ENCODE data around the gene KIF14. TPM values are rescaled to one million over a fixed set of nuclear protein-coding genes. Genes with fewer than 3 reads are reported as not detected.
"Not testable (repeated sequence)": the region's sequence is repeated elsewhere in the genome, so short reads cannot be mapped to it uniquely, and the experiment has no call there.

KIF14 gene
- total RNA-seq, 1 donor from 2014 or later, result 7.4 TPM

DNA sequence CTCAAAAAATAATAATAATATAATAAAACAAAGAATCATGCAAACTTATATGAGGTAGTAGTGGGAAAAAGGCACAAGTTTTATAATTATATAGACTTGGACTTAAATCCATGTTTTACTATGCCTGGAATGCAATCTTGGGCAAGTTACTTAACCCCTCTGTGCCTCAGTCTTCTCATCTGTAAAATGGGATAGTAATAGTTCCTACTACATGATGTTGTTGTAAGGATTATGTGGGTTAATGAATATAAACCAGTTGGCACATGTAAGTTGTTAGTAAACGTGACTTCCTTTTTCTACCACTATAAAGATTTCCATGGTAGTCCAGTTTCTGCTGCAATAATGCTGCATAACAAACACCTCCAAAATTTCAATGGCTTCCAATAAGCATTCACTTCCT, 10.8 kb upstream of the KIF14 start:
- no peak for DNase-seq (ENCODE audit: low read depth in 2 of 2)

DNA sequence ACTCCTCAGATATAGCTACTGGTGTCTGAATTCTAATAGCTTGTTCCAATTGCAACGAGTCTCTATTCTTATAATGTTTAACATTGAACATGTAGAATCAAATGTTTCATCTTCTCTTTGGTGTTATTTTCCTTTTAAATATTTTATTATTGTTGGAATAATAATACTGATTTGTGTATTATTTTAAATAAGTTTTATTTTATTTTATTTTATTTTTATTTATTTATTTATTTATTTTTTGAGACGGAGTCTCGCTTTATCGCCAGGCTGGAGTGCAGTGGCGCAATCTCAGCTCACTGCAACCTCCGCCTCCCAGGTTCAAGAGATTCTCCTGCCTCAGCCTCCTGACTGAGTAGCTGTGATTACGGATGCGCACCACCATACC, 10.0 kb upstream of the KIF14 start:
- not testable (repeated sequence) for DNase-seq (ENCODE audit: low read depth in 2 of 2)

DNA sequence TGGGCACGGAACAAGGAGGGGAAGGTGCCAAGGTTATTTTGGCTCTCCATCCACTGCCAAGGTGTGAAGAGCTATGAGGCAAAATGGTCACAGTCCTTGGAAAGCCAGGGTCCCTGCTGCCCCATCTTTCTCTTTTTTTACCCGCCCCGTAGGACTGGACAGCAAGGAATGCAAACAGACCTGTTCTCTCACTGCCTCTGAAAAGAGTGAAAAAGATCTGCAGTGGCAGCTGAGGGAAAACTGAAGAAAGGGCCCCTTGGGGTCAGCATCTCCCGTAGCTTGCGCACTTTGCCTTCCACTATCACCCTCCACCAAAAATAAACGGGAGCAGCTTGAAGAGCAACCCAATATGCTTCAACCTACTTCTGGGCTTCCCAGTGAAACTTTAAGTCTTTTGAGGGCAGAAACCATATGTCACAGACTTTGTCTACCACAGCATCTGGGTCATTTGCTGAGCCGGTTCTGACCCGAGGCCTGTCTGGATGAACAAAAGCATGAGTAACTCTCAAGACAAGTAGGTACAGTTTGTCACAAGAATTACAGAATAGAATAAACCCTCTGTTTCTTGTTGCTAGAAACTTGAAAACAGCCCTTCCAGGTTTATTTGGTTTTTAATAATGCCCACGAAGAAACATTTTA, 9.4 kb upstream of the KIF14 start:
- no peak for DNase-seq (ENCODE audit: low read depth in 2 of 2)

DNA sequence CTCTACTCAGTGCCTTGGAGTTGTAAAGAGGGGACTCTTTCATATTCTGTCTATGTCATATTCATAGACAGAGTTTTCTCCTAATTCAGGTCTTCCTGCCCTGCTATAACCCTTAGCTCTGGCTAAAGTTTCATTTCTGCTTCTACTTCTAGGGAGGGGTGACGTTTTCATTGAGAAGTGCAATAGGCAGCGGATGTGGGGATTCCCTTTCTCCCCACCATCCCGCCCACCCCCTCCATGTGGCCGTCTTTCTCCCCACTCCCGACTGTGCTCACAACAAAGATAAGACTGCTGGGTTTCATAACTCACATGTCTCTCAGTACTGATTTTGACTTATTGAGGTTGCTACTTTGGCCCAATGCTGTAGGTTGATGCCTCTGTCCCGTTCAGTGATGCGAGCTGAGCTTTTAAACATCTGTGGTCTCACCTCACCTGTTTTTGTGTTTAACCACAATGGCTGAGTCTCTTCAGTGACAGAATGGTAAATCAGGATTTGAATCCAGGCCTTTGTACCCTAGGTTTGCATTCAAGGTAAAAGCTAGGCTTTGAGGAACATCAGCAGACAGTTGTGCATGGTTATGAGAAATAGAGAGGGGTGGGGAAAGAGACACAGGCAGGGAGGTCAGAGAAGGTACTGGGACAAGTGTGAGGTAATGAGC, 7.8 kb upstream of the KIF14 start:
- DNase-seq (ENCODE audit: low read depth in 2 of 2), result no peak

DNA sequence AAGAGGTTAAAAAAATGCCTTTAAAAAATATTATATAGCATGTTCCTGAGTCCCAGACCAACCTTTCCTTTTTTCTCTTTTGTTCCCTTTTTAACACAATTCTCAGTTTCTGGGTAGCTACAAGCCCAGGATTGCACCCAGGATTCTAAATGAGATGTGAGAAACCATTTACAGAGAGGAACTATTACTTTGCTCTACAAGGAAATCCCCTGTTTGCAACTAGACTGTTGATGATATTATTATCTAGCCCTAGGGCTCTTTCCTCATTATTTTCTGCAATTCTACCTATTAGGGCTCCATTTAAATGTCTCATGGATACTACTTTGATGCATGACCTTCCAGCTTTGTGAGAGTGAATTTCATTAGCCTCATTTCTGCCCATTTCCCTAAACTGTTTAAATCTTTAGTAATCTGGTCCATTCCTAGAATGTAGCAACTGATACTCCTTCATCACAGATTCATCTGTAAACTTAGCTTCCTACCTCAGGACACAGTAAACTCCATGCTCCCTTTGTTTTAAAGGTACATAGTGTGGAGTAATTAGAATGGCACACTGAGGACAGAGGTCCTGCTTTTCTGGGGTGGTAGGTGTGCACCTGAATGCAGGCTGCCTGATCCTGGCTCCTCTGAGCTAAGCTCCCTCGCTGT, 7.1 kb upstream of the KIF14 start:
- DNase-seq (ENCODE audit: low read depth in 2 of 2), result no peak

DNA sequence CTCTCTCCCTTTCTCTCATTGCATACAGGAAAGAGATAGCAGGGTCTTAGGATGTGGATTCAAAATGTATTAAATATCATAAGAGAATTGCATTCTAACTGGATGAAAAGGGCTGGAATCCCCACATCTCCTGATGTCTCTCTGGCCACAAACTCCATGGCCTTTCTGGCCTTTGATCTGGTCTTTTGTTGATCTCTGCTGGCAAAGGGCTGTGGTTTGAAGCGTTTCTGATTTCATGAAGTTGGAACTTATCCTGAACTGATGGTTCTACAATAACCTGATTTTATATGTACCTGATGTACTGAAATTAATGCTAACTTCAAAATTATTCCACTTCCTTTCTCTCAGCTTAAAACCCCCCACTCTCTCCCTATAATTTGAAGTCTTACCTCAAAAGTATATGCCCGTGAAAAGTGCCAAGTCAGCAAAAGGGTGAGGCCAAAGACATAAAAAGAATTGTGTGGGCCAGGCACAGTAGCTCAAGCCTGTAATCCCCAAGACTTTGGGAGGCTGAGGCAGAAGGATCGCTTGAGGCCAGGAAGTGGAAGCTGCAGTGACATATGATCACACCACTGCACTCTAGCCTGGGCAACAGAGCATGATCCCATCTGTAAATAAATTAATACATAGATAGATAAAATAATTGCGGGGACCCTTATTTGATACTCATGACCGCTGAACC, 6.4 kb upstream of the KIF14 start:
- no peak for DNase-seq (ENCODE audit: low read depth in 2 of 2)

DNA sequence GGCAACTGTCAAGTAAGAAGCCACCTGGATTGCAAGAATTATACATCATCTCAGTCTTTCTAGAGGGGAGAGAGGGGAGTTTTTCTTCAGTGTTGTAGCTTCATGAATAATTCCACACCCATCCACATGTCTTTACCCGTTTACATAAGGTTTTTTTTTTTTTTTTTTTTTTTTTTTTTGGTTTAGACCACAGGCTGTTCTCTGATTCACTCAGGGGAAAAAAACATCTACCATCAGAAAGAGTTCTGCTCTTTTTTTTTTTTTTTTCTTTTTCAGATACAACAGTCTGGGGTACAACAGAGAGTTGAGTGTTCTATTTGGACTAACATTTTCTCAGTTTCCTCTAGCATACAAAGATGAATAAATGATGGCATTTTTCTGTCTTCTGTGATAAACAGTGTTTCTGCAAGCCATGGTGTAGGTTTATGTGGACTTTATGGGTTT, 4.9 kb upstream of the KIF14 start:
- no peak for DNase-seq (ENCODE audit: low read depth in 2 of 2)

DNA sequence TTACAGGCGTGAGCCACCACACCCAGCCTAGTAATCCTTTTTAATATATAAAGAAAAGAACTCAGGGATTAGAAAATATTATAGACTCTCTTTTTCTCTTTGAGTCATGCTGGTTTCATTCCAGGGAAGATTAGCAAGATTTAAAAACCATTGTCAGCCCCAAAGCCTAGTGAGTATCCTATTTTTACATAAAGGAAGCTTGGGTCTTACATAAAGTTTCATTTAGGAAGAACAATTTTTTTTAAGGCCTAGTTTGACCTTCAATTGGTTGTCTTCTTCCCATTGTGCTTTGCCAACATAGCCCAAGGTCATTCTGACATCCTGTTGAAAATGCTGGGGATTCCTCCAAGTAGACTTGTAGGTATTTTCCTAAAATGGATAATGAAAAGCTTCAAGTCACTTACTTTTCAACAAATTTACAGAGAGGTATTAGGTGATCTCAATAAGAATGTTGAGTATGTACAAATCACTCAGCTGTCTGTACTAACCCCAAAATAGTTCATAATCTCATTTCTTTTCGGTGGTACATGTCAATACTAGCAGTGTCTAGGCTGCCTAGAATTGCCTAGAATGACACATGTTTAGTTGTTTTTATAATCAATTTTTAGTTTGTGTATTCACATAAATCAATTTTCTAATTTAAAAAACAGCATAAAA, 4.3 kb upstream of the KIF14 start:
- peak in 1 of 2 donors; percentile 5 for DNase-seq (ENCODE audit: low read depth in 2 of 2)

DNA sequence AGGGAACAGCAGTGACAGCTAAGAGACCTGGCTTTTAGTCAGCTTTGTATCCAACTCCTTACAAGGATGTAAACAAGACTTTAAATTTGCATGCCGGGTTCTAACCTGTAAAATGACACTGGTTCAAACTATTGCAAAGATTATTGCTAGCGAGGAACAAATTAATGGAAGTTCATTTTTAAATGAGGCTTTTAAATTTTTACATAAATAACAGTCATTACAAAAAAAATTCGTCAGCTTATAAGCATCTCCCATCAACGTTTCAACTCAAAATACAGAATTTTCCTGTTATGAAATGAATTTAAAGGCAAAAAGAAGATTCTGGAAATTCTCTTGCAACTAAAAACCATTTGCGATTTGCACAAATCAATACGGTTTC, 668 bp downstream of the KIF14 start:
- no peak for DNase-seq (ENCODE audit: low read depth in 2 of 2)

DNA sequence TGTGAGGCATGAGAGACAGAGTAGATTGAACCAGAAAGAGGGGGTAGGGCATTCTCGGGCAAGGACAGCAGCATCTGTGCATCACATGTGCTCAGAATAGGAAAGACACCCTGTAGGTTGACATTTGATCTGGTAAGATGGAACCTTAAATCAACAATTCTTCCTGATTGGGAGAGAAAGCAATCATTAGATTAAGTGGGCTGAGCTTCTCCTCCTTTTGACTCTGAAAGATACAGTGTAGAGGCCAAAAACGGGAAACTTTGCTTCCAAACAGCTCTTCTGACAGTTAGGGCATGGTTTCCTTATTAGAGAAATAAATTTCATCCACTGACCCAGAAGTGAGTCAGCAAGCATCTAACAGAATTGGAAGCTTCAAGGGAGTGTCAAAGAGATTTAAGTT, 9.7 kb downstream of the KIF14 start:
- no peak for DNase-seq (ENCODE audit: low read depth in 2 of 2)

DNA sequence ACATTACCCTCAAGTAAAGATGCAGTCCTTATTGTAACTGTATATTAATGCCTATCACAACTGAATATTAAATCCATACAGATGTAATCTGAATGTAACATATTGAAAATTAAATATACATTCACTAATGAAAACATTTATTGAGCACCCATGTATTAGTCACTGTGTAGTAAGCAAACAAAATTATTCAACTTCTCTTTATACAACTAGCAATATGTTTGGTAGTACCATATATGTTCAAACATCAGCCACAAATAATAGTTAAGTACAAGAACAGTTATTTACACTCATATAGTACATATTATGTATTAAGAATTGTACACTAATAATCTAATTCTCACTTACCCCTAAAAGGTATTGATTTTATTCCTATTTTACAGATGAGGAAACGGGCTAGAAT, 17.9 kb downstream of the KIF14 start:
- DNase-seq (ENCODE audit: low read depth in 2 of 2), result no peak

DNA sequence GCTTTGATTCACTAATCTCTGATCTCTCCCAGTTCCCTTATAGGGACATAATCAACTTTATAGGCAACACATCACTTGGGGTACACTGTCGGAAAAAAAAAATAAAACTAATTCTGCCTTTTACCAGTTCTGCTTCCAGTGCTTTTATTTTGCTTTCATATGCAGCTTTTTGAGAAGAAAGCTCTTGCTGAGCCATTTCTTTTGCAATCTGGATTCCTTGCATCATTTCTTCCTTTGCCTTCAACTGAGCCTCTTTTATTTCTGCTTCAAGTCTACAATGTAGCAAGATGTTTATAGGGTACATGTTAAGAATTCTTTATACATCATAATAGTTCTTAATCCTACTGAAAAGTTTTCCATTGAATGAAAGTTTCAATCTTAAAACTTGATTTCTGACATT, 30.6 kb downstream of the KIF14 start:
- DNase-seq (ENCODE audit: low read depth in 2 of 2), result no peak

DNA sequence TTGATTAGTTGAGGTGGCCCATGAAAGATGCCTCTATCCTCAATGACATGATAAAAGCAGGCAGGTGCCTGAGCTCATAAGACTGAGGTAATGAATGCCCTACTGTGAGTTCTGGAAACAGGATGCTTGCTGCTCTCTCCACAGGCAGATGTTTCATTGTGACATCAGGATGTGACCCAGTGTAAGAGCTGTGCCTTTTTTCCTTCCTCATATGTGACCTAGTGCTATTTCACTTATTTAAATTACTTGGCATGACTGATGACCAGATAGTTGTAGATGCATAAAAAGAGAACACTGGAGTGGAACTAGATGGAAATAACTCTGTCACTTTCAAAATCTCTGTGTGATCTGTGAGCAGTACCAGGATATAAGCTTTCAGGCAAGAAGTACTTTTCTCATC, 31.9 kb downstream of the KIF14 start:
- DNase-seq (ENCODE audit: low read depth in 2 of 2), result peak; percentile 14 to 87

DNA sequence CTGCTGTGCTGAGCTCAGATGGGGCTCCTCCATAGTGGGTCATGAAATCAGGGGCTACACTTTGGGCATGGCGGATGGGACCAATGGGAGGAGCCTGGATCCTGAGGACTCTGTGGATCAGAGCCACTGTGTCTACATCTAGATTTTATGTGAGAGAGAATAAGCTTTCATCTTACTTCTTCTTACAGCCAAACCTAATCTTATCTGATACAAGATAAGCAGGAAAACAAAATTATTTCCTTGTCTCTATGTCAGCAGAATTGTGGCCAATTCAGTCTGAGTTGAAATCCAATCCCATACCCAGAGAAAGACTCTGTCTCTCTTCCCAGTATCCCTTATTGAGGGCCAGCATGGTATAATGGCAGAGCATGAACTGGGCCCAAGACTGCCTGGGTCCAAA, 56.2 kb downstream of the KIF14 start:
- DNase-seq (ENCODE audit: low read depth in 2 of 2), result no peak

DNA sequence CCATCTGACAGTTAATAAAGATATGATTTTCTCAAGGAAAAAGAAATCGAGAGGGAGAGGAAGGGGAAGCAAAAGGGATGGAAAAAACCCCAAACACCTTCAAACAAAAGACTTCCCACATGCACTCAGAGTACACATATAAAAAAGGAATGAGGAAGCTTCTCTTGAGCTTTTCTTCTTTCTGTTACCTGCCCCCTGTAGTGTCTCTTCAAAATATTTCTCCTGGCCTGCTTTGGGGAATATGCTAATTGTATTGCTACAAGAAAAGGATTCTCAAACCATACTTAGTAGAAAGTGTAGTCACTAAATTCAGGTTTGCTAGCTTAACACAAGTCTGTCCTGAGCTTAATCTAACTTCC, 58.7 kb downstream of the KIF14 start:
- no peak for DNase-seq (ENCODE audit: low read depth in 2 of 2)

DNA sequence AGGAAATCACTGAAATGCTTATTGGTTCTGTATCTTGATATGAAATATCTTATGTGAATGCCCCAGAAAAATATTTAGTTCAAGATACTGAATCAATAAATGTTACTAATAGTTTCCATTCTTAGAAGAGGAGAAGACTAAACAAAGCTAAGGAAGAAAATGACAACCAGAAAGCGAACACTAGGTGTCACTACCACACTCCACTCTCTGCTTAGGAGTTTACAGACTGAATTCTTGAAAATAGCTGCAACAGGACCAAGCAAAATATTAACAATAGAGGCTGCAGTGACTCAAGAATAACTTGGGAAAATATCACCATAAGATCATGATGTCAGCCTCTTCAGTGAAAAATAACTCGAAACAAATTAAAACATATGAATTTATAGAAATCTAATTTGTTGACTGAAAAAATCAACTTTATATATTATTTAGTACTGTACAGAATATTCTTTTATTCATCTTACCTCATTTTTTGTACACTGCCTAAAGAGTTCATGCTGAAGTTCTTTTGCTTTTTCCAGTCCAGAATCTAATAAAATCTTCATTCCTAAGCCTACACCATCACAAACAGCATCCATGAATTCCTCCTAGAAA, 61.6 kb downstream of the KIF14 start:
- DNase-seq (ENCODE audit: low read depth in 2 of 2), result peak; percentile 29 to 72

DNA sequence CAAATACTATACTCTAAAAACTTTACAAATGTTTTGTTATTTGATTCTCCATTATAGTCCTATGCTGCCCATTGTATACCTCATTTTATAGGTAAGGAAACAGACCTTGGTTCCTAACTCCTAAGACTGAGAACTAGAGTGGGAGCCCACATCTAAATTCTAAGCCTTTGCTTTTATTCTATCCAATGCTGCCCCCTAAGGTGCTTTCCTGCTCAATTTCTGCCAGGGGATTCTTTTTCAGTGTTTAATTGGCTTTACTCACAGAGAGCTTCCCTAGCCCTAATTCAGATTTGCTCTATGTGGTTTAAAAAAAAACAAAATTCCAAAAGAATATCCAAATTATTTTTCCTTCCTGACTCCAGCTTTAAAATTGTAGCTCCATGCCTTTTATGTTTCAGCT, 64.5 kb downstream of the KIF14 start:
- DNase-seq (ENCODE audit: low read depth in 2 of 2), result no peak

DNA sequence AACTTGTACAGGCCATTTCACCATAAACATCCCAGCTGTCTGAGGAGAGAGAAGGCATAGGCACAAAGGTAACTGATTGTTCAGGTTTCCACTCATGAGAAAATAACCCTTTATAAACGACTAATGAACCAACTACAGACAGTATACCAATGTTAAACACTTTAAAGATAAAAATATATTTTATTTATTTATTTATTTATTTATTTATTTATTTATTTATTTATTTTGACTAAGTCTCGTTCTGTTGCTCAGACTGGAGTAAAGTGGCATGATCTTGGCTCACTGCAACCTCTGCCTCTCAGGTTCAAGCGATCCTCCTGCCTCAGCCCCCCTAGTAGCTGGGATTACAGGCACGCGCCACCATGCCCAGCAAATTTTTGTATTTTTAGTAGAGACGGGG, 67.8 kb downstream of the KIF14 start:
- DNase-seq (ENCODE audit: low read depth in 2 of 2), result not testable (repeated sequence)

DNA sequence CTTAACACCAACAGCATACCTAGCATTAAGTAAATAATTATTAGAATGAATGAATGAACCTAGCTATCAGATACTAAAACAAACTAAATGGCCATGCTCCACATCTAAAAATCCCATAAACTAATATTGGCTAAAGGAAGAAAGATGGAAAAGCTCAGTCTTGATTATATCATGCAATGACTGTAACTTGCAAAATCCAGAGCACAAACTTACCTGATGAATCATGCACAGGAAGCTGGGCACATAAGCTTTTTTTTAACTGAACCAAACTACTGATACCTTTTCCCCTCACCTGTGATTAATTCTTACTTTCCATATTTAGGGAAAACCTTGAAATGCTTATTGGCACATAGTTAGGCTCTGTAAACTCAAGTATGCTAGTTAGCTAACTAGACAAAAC, 70.2 kb downstream of the KIF14 start:
- DNase-seq (ENCODE audit: low read depth in 2 of 2), result no peak

DNA sequence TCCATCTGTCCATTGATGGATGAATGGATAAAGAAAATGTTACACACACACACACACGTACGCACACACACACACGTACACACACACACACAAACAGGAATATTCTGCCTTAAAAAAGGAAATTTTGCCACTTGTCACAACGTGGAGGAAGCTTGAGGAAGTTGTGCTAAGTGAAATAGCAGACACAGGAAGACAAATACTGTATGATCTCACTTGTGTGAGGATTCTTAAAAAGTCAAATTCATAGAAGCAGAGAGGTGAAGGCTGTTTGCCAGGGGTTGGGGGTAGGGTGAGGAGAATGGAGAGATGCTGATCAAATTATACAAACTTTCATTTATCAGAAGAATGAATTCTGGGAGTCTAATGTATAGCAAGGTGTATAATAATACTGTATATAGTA, 73.2 kb downstream of the KIF14 start:
- no peak for DNase-seq (ENCODE audit: low read depth in 2 of 2)

DNA sequence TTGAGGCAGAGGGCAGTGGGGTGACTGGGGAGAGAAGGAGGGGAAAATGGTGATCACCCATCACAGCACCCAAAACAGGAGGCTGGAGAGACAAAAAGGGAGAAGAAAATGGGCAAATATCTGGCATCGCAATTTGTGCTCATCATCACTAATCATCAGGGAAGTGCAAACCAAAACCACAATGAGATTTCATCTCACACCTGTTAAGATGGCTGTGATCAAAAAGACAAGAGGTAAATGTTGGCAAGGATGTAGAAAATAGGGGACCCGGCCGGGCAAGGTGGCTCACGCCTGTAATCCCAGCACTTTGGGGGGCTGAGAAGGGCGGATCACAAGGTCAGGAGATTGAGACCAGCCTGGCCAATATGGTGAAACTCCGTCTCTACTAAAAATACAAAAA, 74.0 kb downstream of the KIF14 start:
- no peak for DNase-seq (ENCODE audit: low read depth in 2 of 2)

DNA sequence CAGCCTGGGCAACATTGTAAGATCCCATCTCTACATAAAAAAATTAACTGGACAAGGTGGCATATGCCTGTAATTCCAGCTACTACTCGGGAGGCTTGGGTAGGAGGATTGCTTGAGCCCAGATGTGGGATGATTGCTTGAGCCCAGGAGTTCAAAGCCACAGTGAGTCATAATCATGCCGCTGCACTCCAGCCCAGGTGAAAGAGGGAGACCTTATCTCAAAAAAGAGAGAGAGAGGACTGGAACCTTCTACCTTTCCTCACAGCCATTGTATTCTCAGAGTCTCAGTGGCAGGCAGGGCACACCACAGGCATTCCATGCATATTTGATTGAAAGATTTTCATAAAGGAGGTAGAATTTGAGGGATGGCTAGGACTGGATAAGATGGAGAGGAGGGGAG, 78.4 kb downstream of the KIF14 start:
- DNase-seq (ENCODE audit: low read depth in 2 of 2), result no peak

All from dermis microvascular lymphatic vessel endothelial cell (primary cell).